ENCODE data around the gene ZNF532.

DNA sequence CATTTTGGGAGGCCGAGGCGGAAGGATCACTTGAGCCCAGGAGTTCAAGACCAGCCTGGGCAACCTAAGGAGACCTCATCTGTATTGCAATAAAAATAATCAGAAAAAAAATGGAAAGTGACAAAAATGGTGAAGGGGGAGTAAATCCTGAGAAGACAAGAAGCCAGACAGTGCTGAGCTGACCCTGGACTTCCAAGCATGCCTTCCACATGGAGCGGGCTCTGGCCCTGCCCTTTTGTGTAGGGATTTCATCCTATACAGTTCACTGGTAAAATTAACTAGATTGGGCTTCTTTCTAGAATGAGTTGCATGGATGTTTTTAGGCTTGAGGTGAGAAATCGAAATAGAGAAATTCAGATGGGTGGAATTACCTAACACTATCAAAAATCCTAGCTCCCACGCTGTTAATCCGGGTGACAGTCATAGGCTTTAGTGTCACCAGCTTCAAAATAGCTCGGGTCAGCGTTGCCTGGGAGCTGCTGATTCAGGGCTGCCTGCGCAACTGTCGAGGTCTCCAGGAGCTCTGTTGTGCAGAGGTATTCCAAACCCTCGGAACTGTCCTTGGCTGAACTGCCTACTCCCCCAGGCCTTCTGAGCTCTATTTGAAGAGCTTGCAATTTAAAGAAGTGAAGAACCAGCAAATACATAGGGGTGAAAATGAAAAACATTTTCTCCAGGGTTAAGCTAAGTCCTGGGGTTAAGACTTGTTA is 21.5 kb upstream of the ZNF532 start:
- no peak for TF ChIP-seq ZNF565 (CRISPR knock-in tag; conservative IDR thresholded peaks at IDR 0.05; ENCODE audit: low read depth)
- no peak for TF ChIP-seq OSR1 (CRISPR knock-in tag; IDR thresholded peaks at IDR 0.05)
- TF ChIP-seq SNAI2 (CRISPR knock-in tag; IDR thresholded peaks at IDR 0.05), result no peak
- TF ChIP-seq, protein P1, sequence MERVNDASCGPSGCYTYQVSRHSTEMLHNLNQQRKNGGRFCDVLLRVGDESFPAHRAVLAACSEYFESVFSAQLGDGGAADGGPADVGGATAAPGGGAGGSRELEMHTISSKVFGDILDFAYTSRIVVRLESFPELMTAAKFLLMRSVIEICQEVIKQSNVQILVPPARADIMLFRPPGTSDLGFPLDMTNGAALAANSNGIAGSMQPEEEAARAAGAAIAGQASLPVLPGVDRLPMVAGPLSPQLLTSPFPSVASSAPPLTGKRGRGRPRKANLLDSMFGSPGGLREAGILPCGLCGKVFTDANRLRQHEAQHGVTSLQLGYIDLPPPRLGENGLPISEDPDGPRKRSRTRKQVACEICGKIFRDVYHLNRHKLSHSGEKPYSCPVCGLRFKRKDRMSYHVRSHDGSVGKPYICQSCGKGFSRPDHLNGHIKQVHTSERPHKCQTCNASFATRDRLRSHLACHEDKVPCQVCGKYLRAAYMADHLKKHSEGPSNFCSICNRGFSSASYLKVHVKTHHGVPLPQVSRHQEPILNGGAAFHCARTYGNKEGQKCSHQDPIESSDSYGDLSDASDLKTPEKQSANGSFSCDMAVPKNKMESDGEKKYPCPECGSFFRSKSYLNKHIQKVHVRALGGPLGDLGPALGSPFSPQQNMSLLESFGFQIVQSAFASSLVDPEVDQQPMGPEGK (CRISPR knock-in tag; IDR thresholded peaks at IDR 0.05; ENCODE audit: borderline replicate concordance), result no peak
- TF ChIP-seq GLIS3 (CRISPR knock-in tag; IDR thresholded peaks at IDR 0.05), result no peak
- no peak for TF ChIP-seq ZFP30 (CRISPR knock-in tag; IDR thresholded peaks at IDR 0.05)
- no peak for TF ChIP-seq PPARA (CRISPR knock-in tag; IDR thresholded peaks at IDR 0.05; ENCODE audit: borderline replicate concordance)
- no peak for TF ChIP-seq ARNTL (CRISPR knock-in tag; IDR thresholded peaks at IDR 0.05; ENCODE audit: borderline replicate concordance, low read depth)

Measured in SK-N-SH treated with all-trans-retinoic acid at 6 μM for 48 hours (cell line).